Glomerular endothelial cell (primary cell): ENCODE measurements around the gene TEF. TPM values are rescaled to one million over a fixed set of nuclear protein-coding genes. Genes with fewer than 3 reads are reported as not detected.

Experiments
- DNase-seq: peaks from one replicate; pipeline ENCODE4 v3.0.0-alpha.2; 2011; ENCODE audit warnings: low read depth, low spot score; ENCODE audit errors: extremely low read depth
- total RNA-seq: library from RNA; depleted of rRNA; stranded (reverse); fragments of >200 nt; gene quantifications from 2 replicates; pipeline ENCODE4 v1.2.3, GENCODE V29; 2015

The TEF gene
- total RNA-seq: 5.0 and 8.1 TPM in 2 replicates

- DNase-seq: peak; percentile 68
These were observed at the start of gene TEF for GRCh38 chr22:41381329-41382097. Gene TEF, plus strand, starts transcription at chr22:41381942. Its CDS starts 103 bp downstream, at chr22:41382045.

GRCh38 chr22:41332217-41332939, 49.4 kb upstream of the TEF start:
- DNase-seq: no peak

GRCh38 chr22:41333806-41334205, 47.9 kb upstream of the TEF start:
- no peak for DNase-seq

- DNase-seq: no peak
These were observed 47.5 kb upstream of the TEF start for GRCh38 chr22:41334215-41334614.

GRCh38 chr22:41334951-41335635, 46.6 kb upstream of the TEF start:
- no peak for DNase-seq

GRCh38 chr22:41338614-41339212, 43.0 kb upstream of the TEF start:
- no peak for DNase-seq

GRCh38 chr22:41339823-41340222, 41.9 kb upstream of the TEF start:
- no peak for DNase-seq

GRCh38 chr22:41340357-41340756, 41.4 kb upstream of the TEF start:
- no peak for DNase-seq

GRCh38 chr22:41341012-41341411, 40.7 kb upstream of the TEF start:
- DNase-seq: no peak

GRCh38 chr22:41341990-41342389, 39.8 kb upstream of the TEF start:
- DNase-seq: no peak

- no peak for DNase-seq
These were observed 38.4 kb upstream of the TEF start for GRCh38 chr22:41343300-41343699.

GRCh38 chr22:41343717-41344116, 38.0 kb upstream of the TEF start:
- no peak for DNase-seq

GRCh38 chr22:41344189-41344788, 37.5 kb upstream of the TEF start:
- DNase-seq: no peak

GRCh38 chr22:41345807-41346335, 35.9 kb upstream of the TEF start:
- DNase-seq: no peak

GRCh38 chr22:41347066-41347859, 34.5 kb upstream of the TEF start:
- no peak for DNase-seq

GRCh38 chr22:41348964-41349484, 32.7 kb upstream of the TEF start:
- no peak for DNase-seq

GRCh38 chr22:41350087-41350486, 31.7 kb upstream of the TEF start:
- no peak for DNase-seq

GRCh38 chr22:41351011-41351410, 30.7 kb upstream of the TEF start:
- no peak for DNase-seq

- no peak for DNase-seq
These were observed 29.7 kb upstream of the TEF start for GRCh38 chr22:41352058-41352457.
